Pancreas (tissue), 10 donors: Measurements from ENCODE around the gene FBXL17. TPM values are rescaled to one million over a fixed set of nuclear protein-coding genes. Genes with fewer than 3 reads are reported as not detected.

Experiments
- ATAC-seq, 4 donors: fragments of 200-7000 bp; cut with Tn5 transposase; one replicate each; pipeline versions ENCODE4 v1.8.0 to v1.9.1; 2020; ENCODE audit warnings: mild to moderate bottlenecking in 4 of 4, moderate library complexity in 4 of 4
- DNase-seq, 6 donors: peaks; one replicate each; pipeline ENCODE4 v3.0.0-alpha.2; 2020
- FAIRE-seq: peaks from 2 replicates; lab custom pipeline; 2012; peaks lifted over from hg19 to GRCh38; lab: Jason Lieb, UNC
- H3K27ac ChIP-seq, 4 donors: fragments of 200-600 bp; sonication (generic); 1 replicate in 3 of 4; 2 replicates in 1 of 4; pipeline versions ENCODE4 v1.5.0 to v1.8.0; 2020
- H3K27me3 ChIP-seq, 4 donors: fragments of 200-600 bp; one replicate each; pipeline ENCODE4 v1.8.0; 2021
- H3K36me3 ChIP-seq, 3 donors: fragments of 200-600 bp; sonication (generic) in 1 of 3; one replicate each; pipeline versions ENCODE4 v1.5.0 to v1.8.0; 2020 to 2021
- H3K4me1 ChIP-seq, 3 donors: fragments of 200-600 bp; one replicate each; pipeline ENCODE4 v1.8.0; 2021
- H3K4me3 ChIP-seq, 4 donors: fragments of 200-600 bp; sonication (generic) in 2 of 4; one replicate each; pipeline versions ENCODE4 v1.5.0 to v1.8.0; 2020 to 2021
- H3K9me3 ChIP-seq, 4 donors: fragments of 200-600 bp; one replicate each; pipeline ENCODE4 v1.8.0; 2021
- WGBS, 2 donors: extraction: QIAGEN DNeasy Blood & Tissue Kit; methylation state at CpG; one replicate each; pipeline ENCODE4 v1.1.7; 2013; 5-methylcytosine and 5-hydroxymethylcytosine counted together
- intact Hi-C, 3 donors: fragments of 100-400 bp; cut with DNase I; formaldehyde crosslinking; loops; one replicate each; pipeline versions ENCODE4 v1.11.1 to v1.14.2; 2022
- polyA plus RNA-seq, 2 donors: library from polyadenylated mRNA; stranded (reverse); fragments of 200-250 nt; gene quantifications; one replicate each; pipeline ENCODE4 v1.2.3, GENCODE V29; 2013
- total RNA-seq, 6 donors: library from RNA; stranded (reverse); fragmentation: NEBNext Ultra II Directional in 4 of 6; extraction: Animal tissue kit (Norgen Biotek cat#: 25700) in 4 of 6; gene quantifications; one replicate each; pipeline versions ENCODE4 v1.2.1 to v1.2.4, GENCODE V29; 2021 to 2023
- TF ChIP-seq, protein P1 (sequence below), 4 donors: fragments of 200-600 bp; sonication (generic) in 3 of 4; IDR thresholded peaks; one replicate each; pipeline versions ENCODE4 v1.5.0 to v1.8.0; 2021; ENCODE audit warnings: antibody characterized with exemption in 4 of 4
- donor health status: healthy with polysubstance abuse.
- donor health status: DM: no; HTN: no; CAD: no; lungs with moderate emphysema.
- donor health status: DM: no; HTN: no; CAD: no.
- donor health status: control.
- donor health status: control.
- donor health status: Bipolar disorder and iron deficiency.
- donor health status: DM: yes; HTN: yes; CAD: no.
- donor health status: DM: no; HTN: no; CAD: no.
- donor health status: DM: no; HTN: no; CAD: no.
- donor health status: DM: yes; HTN: yes; CAD: no.

The FBXL17 gene
- total and polyA plus RNA-seq, 8 donors = 4.2 to 11.1 (median 7.3) TPM

DNA sequence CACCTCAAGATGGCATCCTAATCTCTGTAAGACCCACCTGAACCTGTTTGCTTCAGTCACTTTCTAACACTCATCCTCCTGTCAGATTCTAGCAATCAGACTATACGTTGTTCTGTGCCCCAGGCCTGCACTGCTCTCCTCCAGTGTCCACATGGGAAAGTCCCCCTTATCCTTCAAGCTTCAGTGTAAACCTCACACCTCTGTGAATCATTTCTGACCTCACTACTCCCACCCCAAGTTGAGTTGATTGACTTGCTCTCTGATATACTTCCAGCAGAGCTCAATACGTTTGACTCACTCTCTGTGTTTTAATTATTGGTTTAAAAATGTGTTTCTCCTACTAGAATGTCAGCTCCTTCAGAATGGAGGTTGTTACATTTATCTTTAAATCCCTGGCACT lies 240.2 kb downstream of the FBXL17 start:
- WGBS, 2 donors = 78 to 91% methylated on average over 2 of the region's 2 CpGs
- FAIRE-seq (no peak), ATAC-seq (no peak), DNase-seq (no peak)
- TF ChIP-seq, protein P1, sequence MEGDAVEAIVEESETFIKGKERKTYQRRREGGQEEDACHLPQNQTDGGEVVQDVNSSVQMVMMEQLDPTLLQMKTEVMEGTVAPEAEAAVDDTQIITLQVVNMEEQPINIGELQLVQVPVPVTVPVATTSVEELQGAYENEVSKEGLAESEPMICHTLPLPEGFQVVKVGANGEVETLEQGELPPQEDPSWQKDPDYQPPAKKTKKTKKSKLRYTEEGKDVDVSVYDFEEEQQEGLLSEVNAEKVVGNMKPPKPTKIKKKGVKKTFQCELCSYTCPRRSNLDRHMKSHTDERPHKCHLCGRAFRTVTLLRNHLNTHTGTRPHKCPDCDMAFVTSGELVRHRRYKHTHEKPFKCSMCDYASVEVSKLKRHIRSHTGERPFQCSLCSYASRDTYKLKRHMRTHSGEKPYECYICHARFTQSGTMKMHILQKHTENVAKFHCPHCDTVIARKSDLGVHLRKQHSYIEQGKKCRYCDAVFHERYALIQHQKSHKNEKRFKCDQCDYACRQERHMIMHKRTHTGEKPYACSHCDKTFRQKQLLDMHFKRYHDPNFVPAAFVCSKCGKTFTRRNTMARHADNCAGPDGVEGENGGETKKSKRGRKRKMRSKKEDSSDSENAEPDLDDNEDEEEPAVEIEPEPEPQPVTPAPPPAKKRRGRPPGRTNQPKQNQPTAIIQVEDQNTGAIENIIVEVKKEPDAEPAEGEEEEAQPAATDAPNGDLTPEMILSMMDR (IDR thresholded peaks at IDR 0.05) = no peak
- H3K27ac ChIP-seq = no peak overlapping the region
- H3K4me3 ChIP-seq = no peak overlapping the region
- no peaks in the 10 kb centered on the region for H3K27me3 ChIP-seq
- H3K36me3 ChIP-seq = no peaks in the 10 kb centered on the region
- intact Hi-C loops = no loop called here
- H3K9me3 ChIP-seq = no peaks in the 10 kb centered on the region
- no peaks in the 10 kb centered on the region for H3K4me1 ChIP-seq

DNA sequence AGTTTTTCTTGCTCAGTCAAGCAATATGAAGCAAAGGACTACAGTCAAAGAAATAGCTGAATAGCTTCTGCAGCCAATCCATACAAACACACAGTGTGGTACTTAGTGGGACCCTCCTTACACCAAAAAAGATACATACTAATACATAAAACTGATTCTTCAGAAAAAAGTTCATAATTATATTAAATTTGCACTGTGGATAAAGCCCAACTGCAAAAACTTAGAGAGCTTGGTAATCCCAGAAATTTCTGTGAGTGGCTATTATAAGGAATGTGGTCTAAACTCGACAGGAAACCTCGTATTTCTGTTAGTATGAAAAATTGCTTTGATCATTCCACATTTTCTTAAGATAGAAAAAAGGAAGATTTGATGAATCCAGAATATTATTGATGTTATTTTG lies 245.4 kb downstream of the FBXL17 start:
- no peak for ATAC-seq

DNA sequence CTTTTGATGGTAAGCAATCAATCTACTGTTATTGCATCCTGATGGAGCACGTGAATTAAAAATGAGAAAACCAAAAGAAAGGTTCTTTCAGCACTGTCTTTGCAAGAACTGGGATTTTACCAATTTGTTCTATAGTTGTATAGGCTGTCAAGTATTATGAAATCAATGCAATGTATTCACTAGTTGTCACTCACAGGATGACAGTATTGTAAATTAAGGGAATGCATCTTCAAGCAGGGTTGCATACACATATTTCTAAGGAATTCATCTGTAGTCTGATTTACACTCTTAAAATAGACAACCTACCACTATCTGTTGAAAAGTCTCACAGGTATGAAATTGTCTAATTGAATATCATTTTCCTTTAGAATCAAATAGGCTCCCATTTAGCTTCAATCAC lies 252.8 kb downstream of the FBXL17 start:
- ATAC-seq (no peak), DNase-seq (no peak), FAIRE-seq (no peak)
- Histone ChIP-seq H3K27me3 (no peaks in the 10 kb centered on the region), H3K4me3 (no peak overlapping the region), H3K27ac (no peak overlapping the region), H3K4me1 (peaks cover 0 to 12% (median 3%) of the 10 kb centered on the region in 3 donors), H3K9me3 (no peaks in the 10 kb centered on the region), H3K36me3 (no peaks in the 10 kb centered on the region)
- WGBS, 2 donors = 96 to 100% methylated on average over 1 of the region's 1 CpG
- intact Hi-C loops = no loop called here
- TF ChIP-seq, protein P1 (IDR thresholded peaks at IDR 0.05) = no peak

More for the DNA sequence above, 245.4 kb downstream of the FBXL17 start:
- H3K27ac ChIP-seq = no peak overlapping the region
- no peak overlapping the region for H3K4me3 ChIP-seq
- no peaks in the 10 kb centered on the region for H3K27me3 ChIP-seq
- no peaks in the 10 kb centered on the region for H3K9me3 ChIP-seq
- no peak for DNase-seq
- peaks cover 0 to 6% (median 0%) of the 10 kb centered on the region in 3 donors for H3K4me1 ChIP-seq
- 24 to 28% methylated on average over 2 of the region's 2 CpGs for WGBS, 2 donors
- H3K36me3 ChIP-seq = no peaks in the 10 kb centered on the region
- intact Hi-C loops = no loop called here
- no peak for FAIRE-seq
- TF ChIP-seq, protein P1 (IDR thresholded peaks at IDR 0.05) = no peak

DNA sequence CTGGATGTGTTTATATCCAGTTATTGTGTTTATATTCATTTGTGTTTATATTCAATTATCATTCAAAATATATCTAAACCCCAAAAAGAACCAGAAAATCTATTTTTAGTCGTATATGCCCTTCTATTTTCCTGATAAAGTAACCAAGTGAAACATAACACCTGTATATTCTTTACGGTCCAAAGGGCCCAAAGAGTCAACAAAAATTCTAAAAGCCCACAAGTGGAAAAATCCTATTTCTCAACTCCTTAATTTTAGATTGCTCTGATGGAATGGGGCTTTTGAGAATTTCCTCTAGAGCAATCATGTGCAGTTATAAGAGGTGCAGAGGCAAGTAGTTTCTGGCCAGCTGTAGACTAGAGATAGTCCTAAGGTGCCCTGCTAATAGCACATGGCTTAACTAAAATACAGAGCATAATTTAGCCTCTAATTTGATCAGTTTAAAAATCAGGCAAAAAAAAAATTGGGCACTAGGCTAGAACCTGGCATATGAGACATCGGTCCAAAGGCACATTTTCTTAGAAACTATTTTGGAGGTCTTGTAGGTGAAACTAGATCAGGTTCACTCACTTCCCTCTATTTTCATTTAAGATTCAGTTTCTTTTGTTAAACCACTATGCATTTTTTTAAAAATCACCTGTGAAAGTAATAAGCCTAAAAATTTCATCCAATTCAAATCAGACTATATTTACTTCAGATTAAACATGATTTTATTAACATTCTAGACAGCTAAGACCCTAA lies 256.0 kb downstream of the FBXL17 start:
- no peak overlapping the region for H3K4me3 ChIP-seq
- ATAC-seq = no peak
- WGBS, 2 donors = 39 to 58% methylated on average over 3 of the region's 3 CpGs
- no peaks in the 10 kb centered on the region for H3K9me3 ChIP-seq
- peaks cover 0 to 7% (median 3%) of the 10 kb centered on the region in 3 donors for H3K4me1 ChIP-seq
- FAIRE-seq = no peak
- H3K27me3 ChIP-seq = no peaks in the 10 kb centered on the region
- no peak for DNase-seq
- no peaks in the 10 kb centered on the region for H3K36me3 ChIP-seq
- TF ChIP-seq, protein P1 (IDR thresholded peaks at IDR 0.05) = no peak
- intact Hi-C loops = no loop called here
- H3K27ac ChIP-seq = no peak overlapping the region

DNA sequence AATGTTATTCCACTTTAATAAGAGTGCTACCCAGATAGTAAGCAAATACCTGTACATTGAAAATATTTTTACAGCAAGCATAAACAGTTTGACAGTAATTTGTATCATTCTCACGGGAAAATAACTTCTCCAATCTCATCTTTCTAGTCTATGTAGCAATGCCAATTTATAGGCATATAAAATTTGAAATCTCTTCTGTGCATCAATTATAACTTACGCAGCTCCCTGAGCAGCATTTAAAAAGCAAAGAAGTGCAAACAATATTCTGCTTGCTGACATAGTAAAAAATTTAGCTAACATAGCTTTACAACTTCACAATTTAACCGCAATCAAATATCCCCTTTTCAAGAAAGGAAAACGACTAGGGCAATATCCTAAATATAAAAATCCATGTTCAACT lies 257.3 kb downstream of the FBXL17 start:
- intact Hi-C loops = no loop called here
- DNase-seq (no peak), FAIRE-seq (no peak), ATAC-seq (no peak)
- no peaks in the 10 kb centered on the region for H3K27me3 ChIP-seq
- H3K9me3 ChIP-seq = no peaks in the 10 kb centered on the region
- H3K4me3 ChIP-seq = no peak overlapping the region
- whole genome bisulfite sequencing, 2 donors = 87 to 91% methylated on average over 4 of the region's 4 CpGs
- peaks cover 0 to 7% (median 3%) of the 10 kb centered on the region in 3 donors for H3K4me1 ChIP-seq
- no peaks in the 10 kb centered on the region for H3K36me3 ChIP-seq
- H3K27ac ChIP-seq = no peak overlapping the region
- TF ChIP-seq, protein P1 (IDR thresholded peaks at IDR 0.05) = no peak
